Forelimb muscle (tissue), 1 donor: ENCODE data around the gene DENND11. TPM values are rescaled to one million over a fixed set of nuclear protein-coding genes. Genes with fewer than 3 reads are reported as not detected.
"Not testable (repeated sequence)": the region's sequence is repeated elsewhere in the genome, so short reads cannot be mapped to it uniquely, and the experiment has no call there.

ENCODE experiments used
- DNase-seq: peaks from one replicate; pipeline ENCODE4 v3.0.0-alpha.2; 2013; ENCODE audit warnings: low read depth
- polyA plus RNA-seq: library from polyadenylated mRNA; unstranded; fragments of 120-200 nt; gene quantifications from one replicate; pipeline ENCODE4 v1.2.1, GENCODE V29; 2013; ENCODE audit not compliant: insufficient read length

Gene DENND11
- polyA plus RNA-seq, 1 donor: 7.7 TPM

DNA sequence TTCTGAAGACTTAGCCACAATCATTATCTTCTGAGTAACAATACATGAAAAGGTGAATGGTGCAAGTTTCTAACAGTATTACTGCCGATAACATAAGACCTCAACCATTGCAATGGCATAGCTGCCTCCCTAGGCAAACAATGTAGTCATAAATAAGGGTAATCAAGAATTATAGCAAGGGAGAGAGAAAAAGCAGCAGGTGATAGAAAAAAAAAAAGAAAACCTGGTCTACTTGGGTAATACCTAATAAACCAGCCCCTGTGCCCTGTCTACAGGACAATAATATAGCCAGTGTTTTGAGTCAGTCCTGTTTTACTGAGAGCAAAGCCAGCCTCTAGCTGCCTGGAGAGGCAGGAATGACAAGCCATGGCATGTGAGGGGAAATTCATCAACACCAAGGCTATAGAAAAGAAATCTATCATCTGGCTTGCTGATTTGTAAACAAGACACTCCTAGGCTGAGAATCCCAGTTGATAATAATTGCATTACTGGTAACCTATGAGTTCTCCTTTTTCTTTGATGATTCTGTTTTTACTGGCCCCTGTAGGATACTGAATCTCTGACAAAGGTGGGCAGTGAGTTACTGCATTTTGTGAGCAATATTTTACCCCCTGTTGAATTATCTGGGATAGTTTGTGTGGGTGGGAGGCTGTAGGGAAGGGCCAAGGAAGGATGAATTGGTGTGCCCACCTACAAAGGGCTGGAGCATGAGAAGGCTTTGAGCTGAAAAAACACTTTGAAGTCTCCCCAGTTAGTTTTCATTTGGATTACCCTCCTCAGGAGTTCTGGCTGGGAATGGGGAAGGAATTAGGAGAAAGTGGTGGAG lies 4.5 kb upstream of the DENND11 start:
- DNase-seq: no peak

DNA sequence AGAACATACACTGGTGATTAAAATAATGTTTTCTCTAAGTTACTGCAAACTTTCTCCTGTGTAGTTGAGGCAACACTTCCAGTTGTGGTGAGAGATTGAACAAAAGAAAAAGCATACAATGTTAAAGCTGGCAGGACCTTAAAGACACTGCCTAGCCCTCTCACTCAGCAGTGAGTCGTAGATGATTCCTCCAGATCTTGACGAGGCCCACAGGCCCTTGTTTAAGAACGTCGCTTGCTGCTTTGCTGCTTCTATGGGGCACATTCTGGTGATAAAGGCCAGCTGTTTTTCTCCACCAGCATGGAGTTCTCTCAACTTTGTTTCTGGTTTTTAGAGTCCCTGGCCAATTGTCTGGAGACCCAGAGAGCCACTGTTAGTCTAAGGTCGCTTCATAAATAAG lies 2.8 kb upstream of the DENND11 start:
- DNase-seq: no peak

DNA sequence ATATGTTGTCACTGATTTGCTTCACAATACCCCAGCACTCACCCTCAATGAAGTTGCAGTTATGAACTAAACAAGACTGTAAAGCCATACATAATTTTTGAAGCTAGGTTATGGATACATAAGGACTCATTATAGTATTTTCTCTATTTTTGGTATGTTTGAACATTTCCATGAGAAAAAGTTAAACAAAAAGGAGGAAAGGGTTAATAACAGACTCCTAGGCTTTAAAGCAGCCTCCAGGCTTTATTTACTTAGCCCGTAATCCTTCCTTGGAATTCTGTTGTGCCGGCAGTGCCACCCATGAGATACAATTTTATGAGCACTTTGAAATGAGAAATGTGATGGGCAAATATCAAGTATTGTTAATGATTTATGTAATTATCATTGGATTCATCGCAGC lies 2.1 kb upstream of the DENND11 start:
- DNase-seq: no peak

GRCh38 chr7:141702892-141703291 lies 926 bp upstream of the DENND11 start:
- no peak for DNase-seq

GRCh38 chr7:141701489-141702046 lies 398 bp downstream of the DENND11 start:
- no peak for DNase-seq

- DNase-seq: no peak
Observed at GRCh38 chr7:141700848-141701371, 1.1 kb downstream of the DENND11 start.

GRCh38 chr7:141700296-141700847 lies 1.6 kb downstream of the DENND11 start:
- no peak for DNase-seq

GRCh38 chr7:141699860-141700259 lies 2.1 kb downstream of the DENND11 start:
- no peak for DNase-seq

GRCh38 chr7:141698247-141699015 lies 3.5 kb downstream of the DENND11 start:
- no peak for DNase-seq

DNA sequence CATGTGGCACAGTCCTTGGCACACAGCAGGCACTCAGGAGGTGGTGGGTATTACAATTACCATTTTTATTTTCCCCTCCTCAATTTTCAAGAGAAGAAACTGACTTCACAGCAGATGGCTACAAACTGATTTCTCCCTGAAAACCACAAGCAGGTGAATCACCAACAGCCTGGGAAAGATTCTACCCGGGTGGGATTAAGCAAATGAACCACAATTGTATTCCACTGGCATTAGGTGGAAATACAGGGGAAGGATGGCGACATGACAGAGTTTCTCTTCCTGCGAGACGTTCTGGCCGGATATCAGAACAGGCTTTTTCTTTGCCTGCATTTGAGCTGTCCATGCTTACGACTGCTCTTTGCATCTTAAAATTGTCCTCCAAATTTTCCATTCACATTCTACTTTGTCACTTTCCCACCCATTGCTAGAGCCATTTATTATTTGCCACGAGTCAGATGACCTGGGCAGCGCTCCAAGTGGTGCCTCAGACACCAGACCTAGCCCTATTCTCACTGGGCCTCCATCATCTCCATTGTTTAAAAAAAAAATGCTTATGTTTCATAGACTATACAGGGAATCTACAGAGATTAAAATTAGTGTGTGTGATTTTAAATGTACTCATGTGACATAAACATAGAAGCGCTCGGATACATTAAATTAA lies 4.6 kb downstream of the DENND11 start:
- no peak for DNase-seq

GRCh38 chr7:141696348-141696747 lies 5.6 kb downstream of the DENND11 start:
- no peak for DNase-seq

- DNase-seq: no peak
Observed at GRCh38 chr7:141695803-141696289, 6.1 kb downstream of the DENND11 start.

DNA sequence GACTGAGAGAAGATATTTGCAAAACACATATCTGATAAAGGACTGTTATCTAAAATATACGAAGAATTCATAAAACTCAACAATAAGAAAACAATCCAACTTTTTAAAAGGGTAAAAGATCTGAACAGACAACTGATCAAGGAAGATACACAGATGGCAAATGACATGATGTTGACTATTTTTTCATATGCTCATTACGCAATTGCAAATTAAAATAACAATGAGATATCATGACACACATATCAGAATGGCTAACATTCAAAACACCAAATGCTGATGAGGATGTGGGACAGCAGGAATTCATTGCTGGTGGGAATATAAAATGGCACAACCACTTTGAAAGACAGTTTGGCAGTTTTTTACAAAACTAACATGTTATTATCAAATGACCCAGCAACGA lies 8.9 kb downstream of the DENND11 start:
- DNase-seq: no peak

GRCh38 chr7:141691961-141692360 lies 10.0 kb downstream of the DENND11 start:
- no peak for DNase-seq

DNA sequence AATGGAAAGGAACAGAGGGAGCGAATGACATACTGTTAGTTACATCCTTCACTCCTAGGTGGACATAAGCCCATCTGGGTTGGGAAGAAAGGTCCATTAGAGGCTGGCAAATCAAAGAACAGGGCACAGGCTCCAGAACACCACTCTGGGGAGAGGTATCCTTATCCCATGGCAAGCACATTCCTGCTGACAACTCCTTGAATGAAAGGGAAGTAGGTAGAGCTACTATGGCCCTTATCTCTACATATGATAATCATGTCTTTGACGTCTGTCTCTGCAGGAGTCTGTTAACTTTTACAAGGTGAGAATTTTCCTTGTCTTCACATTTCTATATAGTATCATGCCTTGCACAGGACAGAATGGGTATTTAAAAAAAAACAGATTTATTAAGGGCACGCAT lies 10.4 kb downstream of the DENND11 start:
- no peak for DNase-seq

DNA sequence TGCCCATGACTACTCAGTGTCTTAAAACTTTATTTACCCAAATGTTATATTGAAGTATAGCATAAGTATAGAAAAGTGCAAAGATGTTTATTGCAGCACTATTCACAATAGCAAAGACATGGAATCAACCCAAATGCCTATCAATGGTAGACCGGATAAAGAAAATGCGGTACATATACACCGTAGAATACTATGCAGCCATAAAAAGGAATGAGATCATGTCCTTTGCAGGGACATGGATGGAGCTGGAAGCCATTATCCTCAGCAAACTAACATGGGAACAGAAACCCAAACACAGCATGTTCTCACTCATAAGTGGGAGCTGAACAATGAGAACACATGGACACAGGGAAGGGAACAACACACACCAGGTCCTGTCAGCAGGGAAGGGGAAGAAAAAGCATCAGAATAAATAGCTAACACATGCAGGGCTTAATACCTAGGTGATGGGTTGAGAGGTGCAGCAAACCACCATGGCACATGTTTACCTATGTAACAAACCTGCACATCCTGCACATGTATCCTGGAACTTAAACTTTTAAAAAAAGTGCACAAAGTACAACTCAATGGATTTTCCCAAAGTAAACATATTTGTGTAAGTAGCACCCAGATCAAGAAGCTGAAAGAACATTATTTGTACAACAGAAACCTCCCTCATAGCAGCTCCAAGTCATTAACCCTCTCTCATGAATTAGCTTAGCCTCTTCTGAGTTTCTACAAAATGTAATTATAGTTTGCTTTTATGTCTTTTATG lies 12.7 kb downstream of the DENND11 start:
- not testable (repeated sequence) for DNase-seq

DNA sequence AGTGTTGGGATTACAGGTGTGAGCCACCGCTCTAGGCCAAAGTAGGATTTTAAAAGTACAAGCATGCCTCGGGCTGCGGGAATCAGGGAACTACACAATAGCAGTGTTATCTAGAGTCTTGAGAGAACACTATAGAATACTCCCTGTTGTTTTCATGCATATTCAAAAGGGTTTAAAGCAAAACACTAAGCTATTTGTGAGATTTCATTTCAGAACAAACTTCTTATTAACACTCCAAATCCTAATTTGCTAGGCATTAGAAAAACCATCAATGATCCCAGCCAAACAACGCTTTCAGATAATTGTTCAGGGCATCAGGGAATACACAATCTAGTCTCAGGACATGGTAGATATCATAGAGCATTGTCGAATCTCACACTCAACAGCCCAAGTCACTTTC lies 13.9 kb downstream of the DENND11 start:
- no peak for DNase-seq

DNA sequence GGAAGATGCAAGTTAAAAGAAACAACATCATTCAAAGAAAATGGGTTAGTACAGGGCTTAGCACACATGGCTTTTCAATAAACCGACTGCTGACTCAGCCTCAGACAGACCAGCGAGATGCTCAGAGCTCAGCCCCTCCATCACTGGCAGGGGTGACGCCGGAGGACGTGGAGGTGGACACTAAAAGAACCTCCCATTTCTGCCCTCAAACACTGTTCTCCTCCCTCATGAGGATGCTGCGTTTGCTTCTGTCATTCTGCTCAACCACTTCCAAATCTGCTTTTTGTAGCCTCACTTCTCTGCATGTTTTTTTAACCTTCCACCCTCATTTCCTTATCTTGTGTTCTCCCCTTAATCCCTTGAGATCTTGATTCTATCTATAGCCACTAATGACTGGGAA lies 15.3 kb downstream of the DENND11 start:
- DNase-seq: no peak

GRCh38 chr7:141686074-141686473 lies 15.9 kb downstream of the DENND11 start:
- no peak for DNase-seq

- DNase-seq: no peak
Observed at GRCh38 chr7:141685285-141686023, 16.5 kb downstream of the DENND11 start.
